Fibroblast of lung (primary cell): ENCODE results near the gene PILRB. TPM values are rescaled to one million over a fixed set of nuclear protein-coding genes. Genes with fewer than 3 reads are reported as not detected.

Experiments
- DNase-seq, 2 donors: peaks; one replicate each; pipeline versions ENCODE4 v3.0.0 to v3.0.0-alpha.2; 2010; ENCODE audit warnings: low read depth in 2 of 2
- H2AFZ ChIP-seq: 2 replicates; pipeline ENCODE4 v1.5.1; 2012; ENCODE audit warnings: low read length, control low read depth, inconsistent platforms
- H3K27ac ChIP-seq: 2 replicates; pipeline ENCODE4 v1.5.1; 2011; ENCODE audit warnings: low read length, control low read depth; ENCODE audit not compliant: insufficient read depth
- H3K27me3 ChIP-seq: 2 replicates; pipeline ENCODE4 v1.5.1; 2011; ENCODE audit warnings: mild to moderate bottlenecking, low read length; ENCODE audit not compliant: control insufficient read depth, insufficient read depth
- H3K36me3 ChIP-seq: 2 replicates; pipeline ENCODE4 v1.5.1; 2011; ENCODE audit warnings: low read length; ENCODE audit not compliant: control insufficient read depth, insufficient read depth
- H3K4me1 ChIP-seq: 2 replicates; pipeline ENCODE4 v1.5.1; 2011; ENCODE audit warnings: low read length; ENCODE audit not compliant: control insufficient read depth, insufficient read depth; ENCODE audit errors: extremely low read depth
- H3K4me2 ChIP-seq: 2 replicates; pipeline ENCODE4 v1.5.1; 2011; ENCODE audit warnings: low read length, control low read depth; ENCODE audit not compliant: insufficient read depth; ENCODE audit errors: extremely low read depth
- H3K4me3 ChIP-seq, 4 experiments: fragments of 200-600 bp in 1 of 4; sonication (generic) in 1 of 4; replicated peaks in 1 of 4; 2 replicates each; pipeline ENCODE4 v1.5.1; 2011 to 2016; ENCODE audit warnings: low read length in 4 of 4, low read depth in 3 of 4, mild to moderate bottlenecking in 3 of 4, control low read depth in 2 of 4, inconsistent platforms in 1 of 4, mixed read lengths in 1 of 4; ENCODE audit not compliant: insufficient read depth in 1 of 4; ENCODE audit errors: control extremely low read depth in 1 of 4
- H3K79me2 ChIP-seq: 2 replicates; pipeline ENCODE4 v1.5.1; 2012; ENCODE audit warnings: mild to moderate bottlenecking, low read length, inconsistent platforms; ENCODE audit not compliant: control insufficient read depth, insufficient read depth
- H3K9ac ChIP-seq: 2 replicates; pipeline ENCODE4 v1.5.1; 2011; ENCODE audit warnings: mild to moderate bottlenecking, low read length, control low read depth; ENCODE audit not compliant: insufficient read depth
- H3K9me3 ChIP-seq: 2 replicates; pipeline ENCODE4 v1.5.1; 2012; ENCODE audit warnings: low read depth, low read length; ENCODE audit not compliant: control insufficient read depth, insufficient read depth
- H4K20me1 ChIP-seq: 2 replicates; pipeline ENCODE4 v1.5.1; 2011; ENCODE audit warnings: low read length; ENCODE audit not compliant: control insufficient read depth, insufficient read depth; ENCODE audit errors: extremely low read depth
- CTCF ChIP-seq, 2 donors: IDR thresholded peaks in 1 of 2; conservative IDR thresholded peaks in 1 of 2; 1 replicate in 1 of 2; 2 replicates in 1 of 2; pipeline ENCODE4 v1.5.1; 2011 to 2012; ENCODE audit warnings: low read length in 2 of 2, control low read depth in 1 of 2, inconsistent platforms in 1 of 2, low read depth in 1 of 2, mild to moderate bottlenecking in 1 of 2
- EZH2 ChIP-seq: IDR thresholded peaks from 2 replicates; pipeline ENCODE4 v1.5.1; 2012; ENCODE audit warnings: low read length, control low read depth, mild to moderate bottlenecking; ENCODE audit errors: missing control alignments
- polyA plus RNA-seq, 2 donors: library from polyadenylated mRNA; depleted of rRNA in 1 of 2; stranded (reverse) in 1 of 2; unstranded in 1 of 2; fragments of >200 nt; gene quantifications; 2 replicates each; pipeline ENCODE4 v1.2.1, GENCODE V29; 2011 to 2012; ENCODE audit warnings: missing spikeins in 1 of 2
- total RNA-seq: library from RNA; depleted of rRNA; stranded (reverse); fragments of >200 nt; gene quantifications from 2 replicates; pipeline ENCODE4 v1.2.1, GENCODE V29; 2014

The PILRB gene
- total and polyA plus RNA-seq, 2 donors (not counting 1 experiment from before 2014, with no cell fraction given) = 4.3 to 6.5 TPM

GRCh38 chr7:100374601-100375000 is 16.7 kb downstream of the PILRB start:
- Histone ChIP-seq H3K36me3 (no peaks in the 10 kb centered on the region), H2AFZ (no peak overlapping the region), H3K9me3 (no peaks in the 10 kb centered on the region), H3K4me3 (no peak overlapping the region), H3K27ac (no peak overlapping the region), H3K4me1 (no peaks in the 10 kb centered on the region), H3K9ac (no peak overlapping the region), H4K20me1 (no peaks in the 10 kb centered on the region), H3K27me3 (no peaks in the 10 kb centered on the region), H3K4me2 (no peak overlapping the region), H3K79me2 (no peaks in the 10 kb centered on the region)
- no peak for DNase-seq
- TF ChIP-seq CTCF (conservative IDR thresholded peaks at IDR 0.05 in 1 of 2, IDR thresholded peaks at IDR 0.05 in 1 of 2; ENCODE audit: low read depth in 1 of 2, low read length in 2 of 2) (no peak), EZH2 (no peak)

GRCh38 chr7:100376066-100376465 is 18.1 kb downstream of the PILRB start:
- Histone ChIP-seq H3K9me3 (no peaks in the 10 kb centered on the region), H3K79me2 (no peaks in the 10 kb centered on the region), H4K20me1 (no peaks in the 10 kb centered on the region), H3K27me3 (no peaks in the 10 kb centered on the region), H2AFZ (no peak overlapping the region), H3K4me1 (no peaks in the 10 kb centered on the region), H3K27ac (no peak overlapping the region), H3K9ac (no peak overlapping the region), H3K4me3 (no peak overlapping the region), H3K36me3 (no peaks in the 10 kb centered on the region), H3K4me2 (no peak overlapping the region)
- DNase-seq = no peak
- TF ChIP-seq EZH2 = no peak
- TF ChIP-seq CTCF (conservative IDR thresholded peaks at IDR 0.05 in 1 of 2, IDR thresholded peaks at IDR 0.05 in 1 of 2; ENCODE audit: low read depth in 1 of 2, low read length in 2 of 2) = no peak

GRCh38 chr7:100378114-100378755 is 20.3 kb downstream of the PILRB start:
- Histone ChIP-seq H3K4me1 (no peaks in the 10 kb centered on the region), H3K27ac (no peak overlapping the region), H3K4me3 (no peak overlapping the region), H2AFZ (no peak overlapping the region), H3K79me2 (no peaks in the 10 kb centered on the region), H3K9me3 (no peaks in the 10 kb centered on the region), H3K4me2 (no peak overlapping the region), H3K36me3 (no peaks in the 10 kb centered on the region), H4K20me1 (no peaks in the 10 kb centered on the region), H3K27me3 (no peaks in the 10 kb centered on the region), H3K9ac (no peak overlapping the region)
- no peak for DNase-seq
- TF ChIP-seq EZH2 = no peak
